ENCODE data around the gene PSMB8.

- TF ChIP-seq POLR2A (IDR thresholded peaks at IDR 0.05; ENCODE audit: low read length) = no peak
- TF ChIP-seq GATA1 (IDR thresholded peaks at IDR 0.05; ENCODE audit: low read depth, low read length) = no peak
These were observed 22.0 kb upstream of the PSMB8 start for GRCh38 chr6:32865724-32866443.

Measured in erythroblast (primary cell).